ENCODE measurements around the gene MAGI1. TPM values are rescaled to one million over a fixed set of nuclear protein-coding genes. Genes with fewer than 3 reads are reported as not detected.

The MAGI1 gene
- total RNA-seq, 2 donors from 2014 or later: 38.6 to 45.1 TPM

DNA sequence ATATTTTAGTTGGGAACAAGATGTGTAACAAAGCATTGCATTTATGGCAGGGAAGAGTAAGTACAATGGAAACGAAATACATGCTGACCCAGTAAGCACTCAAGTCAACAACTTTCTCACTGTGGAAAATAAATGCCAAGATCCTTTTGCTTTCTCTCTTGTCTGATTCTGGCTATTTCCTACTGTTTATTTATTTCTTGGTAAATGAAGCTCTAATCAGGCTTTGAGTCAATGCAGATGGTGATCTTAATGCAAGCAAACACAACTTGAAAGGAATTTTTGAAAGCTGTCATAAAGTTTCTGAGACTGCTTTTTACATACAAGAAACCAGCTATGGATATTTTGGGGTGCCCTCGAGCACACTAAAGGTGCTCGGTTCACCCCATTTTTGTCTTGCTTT lies 624.8 kb downstream of the MAGI1 start:
- no peaks in the 10 kb centered on the region for H3K27me3 ChIP-seq (ENCODE audit: control insufficient read depth, insufficient read depth, low read length, poor library complexity, severe bottlenecking)
- H3K9me3 ChIP-seq (ENCODE audit: control insufficient read depth, low read length): no peaks in the 10 kb centered on the region
- no peaks in the 10 kb centered on the region for H3K9me3 Mint-ChIP-seq
- H3K27ac Mint-ChIP-seq: no peak overlapping the region
- H3K4me3 Mint-ChIP-seq: no peak overlapping the region
- 88 to 100% methylated on average over 3 of the region's 3 CpGs for WGBS, 2 experiments (ENCODE audit: insufficient coverage in 1 of 2, insufficient read length in 1 of 2)
- peaks cover 23% of the 10 kb centered on the region for H3K4me1 ChIP-seq (ENCODE audit: control insufficient read depth, insufficient read depth, low read length)
- TF ChIP-seq, protein P1, sequence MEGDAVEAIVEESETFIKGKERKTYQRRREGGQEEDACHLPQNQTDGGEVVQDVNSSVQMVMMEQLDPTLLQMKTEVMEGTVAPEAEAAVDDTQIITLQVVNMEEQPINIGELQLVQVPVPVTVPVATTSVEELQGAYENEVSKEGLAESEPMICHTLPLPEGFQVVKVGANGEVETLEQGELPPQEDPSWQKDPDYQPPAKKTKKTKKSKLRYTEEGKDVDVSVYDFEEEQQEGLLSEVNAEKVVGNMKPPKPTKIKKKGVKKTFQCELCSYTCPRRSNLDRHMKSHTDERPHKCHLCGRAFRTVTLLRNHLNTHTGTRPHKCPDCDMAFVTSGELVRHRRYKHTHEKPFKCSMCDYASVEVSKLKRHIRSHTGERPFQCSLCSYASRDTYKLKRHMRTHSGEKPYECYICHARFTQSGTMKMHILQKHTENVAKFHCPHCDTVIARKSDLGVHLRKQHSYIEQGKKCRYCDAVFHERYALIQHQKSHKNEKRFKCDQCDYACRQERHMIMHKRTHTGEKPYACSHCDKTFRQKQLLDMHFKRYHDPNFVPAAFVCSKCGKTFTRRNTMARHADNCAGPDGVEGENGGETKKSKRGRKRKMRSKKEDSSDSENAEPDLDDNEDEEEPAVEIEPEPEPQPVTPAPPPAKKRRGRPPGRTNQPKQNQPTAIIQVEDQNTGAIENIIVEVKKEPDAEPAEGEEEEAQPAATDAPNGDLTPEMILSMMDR (conservative IDR thresholded peaks at IDR 0.05): no peak
- H3K9ac ChIP-seq (ENCODE audit: extremely low read depth, low read length, poor library complexity, severe bottlenecking): no peak overlapping the region
- H3K36me3 Mint-ChIP-seq (ENCODE audit: low read depth): peaks cover 5% of the 10 kb centered on the region
- H3K4me3 ChIP-seq (ENCODE audit: low read length): no peak overlapping the region
- no peak for DNase-seq
- H3K36me3 ChIP-seq (ENCODE audit: control insufficient read depth, insufficient read depth, low read length): no peaks in the 10 kb centered on the region
- H3K4me1 Mint-ChIP-seq: peaks cover 63% of the 10 kb centered on the region
- H3K27me3 Mint-ChIP-seq (ENCODE audit: insufficient read depth): no peaks in the 10 kb centered on the region
- H3K27ac ChIP-seq (ENCODE audit: low read depth, low read length): no peak overlapping the region

DNA sequence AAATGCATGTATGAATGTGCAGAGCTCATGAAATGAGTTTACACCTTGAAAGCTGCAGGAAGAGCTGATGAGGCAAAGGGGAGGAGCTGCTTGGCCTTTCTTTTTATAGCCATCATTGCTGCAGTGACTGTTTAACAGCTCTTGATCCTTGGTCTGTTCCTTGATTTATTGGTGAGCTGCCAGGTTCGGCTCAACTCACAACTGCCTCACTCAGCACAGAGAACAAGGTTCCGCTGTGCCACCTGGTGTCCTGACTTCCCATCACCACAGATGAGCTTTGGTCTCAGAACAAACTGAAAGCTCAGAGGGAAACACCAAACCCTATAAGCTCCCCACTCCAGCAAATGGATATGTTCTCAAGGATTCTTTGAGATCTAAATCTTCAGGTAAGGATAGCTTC lies 626.1 kb downstream of the MAGI1 start:
- no peak overlapping the region for H3K27ac Mint-ChIP-seq
- Histone ChIP-seq H3K4me1 (ENCODE audit: control insufficient read depth, insufficient read depth, low read length) (peaks cover 23% of the 10 kb centered on the region), H3K27ac (ENCODE audit: low read depth, low read length) (no peak overlapping the region), H3K9ac (ENCODE audit: extremely low read depth, low read length, poor library complexity, severe bottlenecking) (no peak overlapping the region), H3K36me3 (ENCODE audit: control insufficient read depth, insufficient read depth, low read length) (no peaks in the 10 kb centered on the region), H3K9me3 (ENCODE audit: control insufficient read depth, low read length) (no peaks in the 10 kb centered on the region), H3K27me3 (ENCODE audit: control insufficient read depth, insufficient read depth, low read length, poor library complexity, severe bottlenecking) (no peaks in the 10 kb centered on the region), H3K4me3 (ENCODE audit: low read length) (no peak overlapping the region)
- no peaks in the 10 kb centered on the region for H3K27me3 Mint-ChIP-seq (ENCODE audit: insufficient read depth)
- WGBS, 2 experiments (ENCODE audit: insufficient coverage in 1 of 2, insufficient read length in 1 of 2): 83 to 88% methylated on average over 1 to 2 of the region's 2 CpGs
- peaks cover 70% of the 10 kb centered on the region for H3K4me1 Mint-ChIP-seq
- TF ChIP-seq, protein P1 (conservative IDR thresholded peaks at IDR 0.05): peak; percentile 74
- H3K36me3 Mint-ChIP-seq (ENCODE audit: low read depth): peaks cover 5% of the 10 kb centered on the region
- no peak overlapping the region for H3K4me3 Mint-ChIP-seq
- DNase-seq: peak; percentile 71
- H3K9me3 Mint-ChIP-seq: no peaks in the 10 kb centered on the region

DNA sequence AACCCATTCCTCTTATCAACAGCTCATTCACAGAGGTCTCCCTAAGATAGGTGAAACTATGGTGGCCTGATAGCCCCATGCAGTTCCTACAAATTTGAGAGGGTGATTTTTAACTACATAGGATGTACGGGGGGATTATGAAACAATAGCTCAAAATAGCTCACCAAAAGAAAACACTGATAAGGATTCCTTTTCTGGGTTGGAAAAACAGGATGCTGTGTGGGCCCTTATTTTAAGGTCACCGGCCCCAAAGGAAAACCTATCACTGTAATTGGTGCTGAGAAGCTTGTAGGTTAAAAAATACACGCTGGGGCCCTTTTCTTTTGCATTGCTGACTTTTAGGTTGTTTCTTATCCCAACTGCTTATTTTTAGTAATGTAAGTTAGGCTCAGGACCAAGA lies 627.4 kb downstream of the MAGI1 start:
- Histone ChIP-seq H3K4me3 (ENCODE audit: low read length) (no peak overlapping the region), H3K27me3 (ENCODE audit: control insufficient read depth, insufficient read depth, low read length, poor library complexity, severe bottlenecking) (no peaks in the 10 kb centered on the region), H3K4me1 (ENCODE audit: control insufficient read depth, insufficient read depth, low read length) (peaks cover 23% of the 10 kb centered on the region), H3K36me3 (ENCODE audit: control insufficient read depth, insufficient read depth, low read length) (no peaks in the 10 kb centered on the region), H3K27ac (ENCODE audit: low read depth, low read length) (no peak overlapping the region), H3K9me3 (ENCODE audit: control insufficient read depth, low read length) (no peaks in the 10 kb centered on the region), H3K9ac (ENCODE audit: extremely low read depth, low read length, poor library complexity, severe bottlenecking) (no peak overlapping the region)
- H3K36me3 Mint-ChIP-seq (ENCODE audit: low read depth): peaks cover 5% of the 10 kb centered on the region
- H3K4me1 Mint-ChIP-seq: peaks cover 64% of the 10 kb centered on the region
- H3K9me3 Mint-ChIP-seq: no peaks in the 10 kb centered on the region
- WGBS, 2 experiments (ENCODE audit: insufficient coverage in 1 of 2, insufficient read length in 1 of 2): 0 to 40% methylated on average over 1 to 3 of the region's 3 CpGs
- H3K27me3 Mint-ChIP-seq (ENCODE audit: insufficient read depth): no peaks in the 10 kb centered on the region
- TF ChIP-seq, protein P1 (conservative IDR thresholded peaks at IDR 0.05): no peak
- no peak for DNase-seq
- H3K4me3 Mint-ChIP-seq: no peak overlapping the region
- peak overlapping the region; percentile 79 for H3K27ac Mint-ChIP-seq
